ENCODE data around the gene TMEM131L.

Gene TMEM131L

GRCh38 chr4:153620352-153620751 is 154.2 kb downstream of the TMEM131L start:
- DNase-seq (ENCODE audit: low read depth) = peak; percentile 14

DNA sequence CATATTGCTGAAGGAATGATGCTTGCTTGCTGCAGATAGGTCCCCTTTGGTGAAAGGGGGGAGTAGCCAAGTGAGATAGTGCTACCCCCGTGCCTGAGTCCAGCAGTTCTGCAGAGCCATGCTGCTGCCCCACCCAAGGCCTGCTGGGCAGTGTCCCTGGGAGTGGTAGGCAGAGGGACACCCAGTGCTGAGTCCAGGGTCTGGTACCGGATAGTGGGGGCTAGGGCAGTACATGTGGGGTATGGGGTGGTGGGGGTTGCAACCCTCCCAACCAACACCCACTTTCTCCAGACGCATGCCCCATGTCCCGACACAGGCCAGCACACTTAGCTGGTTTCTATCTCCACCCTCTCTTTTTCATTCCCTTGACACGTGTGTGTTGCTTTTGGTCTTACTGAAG is 155.9 kb downstream of the TMEM131L start:
- DNase-seq (ENCODE audit: low read depth) = no peak

DNA sequence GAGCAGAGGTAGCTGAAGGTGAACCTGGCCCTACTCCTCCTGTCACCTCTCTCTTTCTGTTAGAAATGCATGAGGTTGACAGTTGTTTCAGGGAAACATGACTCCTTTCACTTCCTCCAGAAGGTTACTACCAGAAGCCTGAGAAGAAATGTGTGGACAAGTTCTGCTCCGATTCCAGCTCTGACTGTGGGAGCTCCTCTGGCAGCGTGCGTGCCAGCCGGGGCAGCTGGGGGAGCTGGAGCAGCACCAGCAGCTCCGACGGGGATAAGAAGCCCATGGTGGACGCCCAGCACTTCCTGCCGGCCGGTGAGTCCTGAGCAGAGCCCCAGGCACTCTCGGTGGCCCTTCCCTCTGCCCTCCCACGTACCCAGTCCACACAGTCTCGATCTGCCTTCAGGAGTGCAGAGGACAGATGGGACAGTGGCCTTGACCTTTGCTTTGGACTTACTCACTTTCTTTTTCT is 156.6 kb downstream of the TMEM131L start:
- DNase-seq (ENCODE audit: low read depth) = no peak

DNA sequence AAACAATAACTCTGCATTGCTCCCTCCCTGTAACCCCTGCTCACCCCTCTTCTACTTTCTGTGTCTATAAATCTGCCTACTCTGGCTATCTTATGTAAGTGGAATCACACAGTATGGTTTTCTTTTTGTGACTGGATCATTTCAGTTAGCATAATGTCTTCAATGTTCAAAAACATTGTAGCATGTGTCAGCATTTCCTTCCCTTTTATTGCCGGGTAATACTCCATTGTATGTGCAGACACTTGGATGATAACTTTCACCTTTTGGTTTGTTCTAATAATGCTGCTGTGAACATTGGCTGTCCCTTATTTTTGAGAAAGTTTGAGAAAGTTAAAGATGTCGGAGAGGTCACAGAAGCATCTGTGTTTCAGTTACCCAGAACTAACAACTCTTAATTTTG is 157.3 kb downstream of the TMEM131L start:
- no peak for DNase-seq (ENCODE audit: low read depth)

- no peak for DNase-seq (ENCODE audit: low read depth)
These were observed 162.7 kb downstream of the TMEM131L start for GRCh38 chr4:153628796-153629315.

- DNase-seq (ENCODE audit: low read depth) = no peak
These were observed 163.6 kb downstream of the TMEM131L start for GRCh38 chr4:153629776-153630175.

DNA sequence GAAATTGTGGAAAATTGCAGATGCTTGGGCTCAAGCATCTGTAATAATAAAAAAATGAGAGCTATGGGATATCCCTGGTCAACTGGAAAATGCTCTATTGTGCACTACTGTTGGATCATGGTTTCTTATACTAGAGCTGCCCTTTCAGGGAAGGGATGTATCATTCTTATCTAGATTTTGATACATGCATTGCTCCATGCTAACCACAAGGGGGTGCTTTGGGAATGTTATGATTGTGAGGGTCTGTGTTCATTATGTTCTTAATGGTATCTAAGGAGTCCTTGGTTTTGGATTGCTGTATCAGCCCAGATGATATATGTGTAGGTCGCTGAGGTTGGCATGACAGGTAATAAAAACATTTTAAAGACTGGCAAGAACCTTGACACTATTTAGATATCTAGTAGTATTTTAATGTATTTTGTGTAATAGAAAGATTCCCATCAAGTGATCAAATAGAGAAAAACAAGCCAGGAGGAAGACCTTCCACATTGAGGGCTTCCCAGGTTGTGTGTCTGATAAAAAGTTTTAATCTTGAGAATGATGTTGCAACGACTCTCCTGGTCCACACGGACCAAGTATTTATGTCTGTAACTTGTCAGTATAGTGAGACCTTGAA is 168.7 kb downstream of the TMEM131L start:
- DNase-seq (ENCODE audit: low read depth) = peak; percentile 24

DNA sequence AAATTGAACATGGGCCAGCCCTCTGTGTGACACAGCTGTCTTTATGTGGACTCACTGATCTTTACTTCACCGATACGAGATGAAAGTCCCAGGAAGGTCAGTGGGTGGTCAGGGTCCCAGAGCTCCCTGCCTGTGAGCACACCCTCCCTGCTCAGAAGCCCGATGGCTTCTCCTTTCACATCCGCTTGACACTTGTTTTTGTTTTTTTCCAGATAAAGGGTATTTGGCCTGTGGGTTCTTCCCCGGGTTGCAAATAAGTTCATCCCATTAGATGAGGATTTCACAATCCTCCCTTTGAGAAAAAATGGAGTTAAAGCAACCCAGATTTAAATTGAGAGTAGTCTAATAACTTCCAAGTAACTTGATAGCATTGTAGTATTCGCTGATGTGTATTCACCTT is 169.7 kb downstream of the TMEM131L start:
- DNase-seq (ENCODE audit: low read depth) = no peak

GRCh38 chr4:153637201-153637600 is 171.0 kb downstream of the TMEM131L start:
- no peak for DNase-seq (ENCODE audit: low read depth)

- no peak for DNase-seq (ENCODE audit: low read depth)
These were observed 171.9 kb downstream of the TMEM131L start for GRCh38 chr4:153638011-153638410.

DNA sequence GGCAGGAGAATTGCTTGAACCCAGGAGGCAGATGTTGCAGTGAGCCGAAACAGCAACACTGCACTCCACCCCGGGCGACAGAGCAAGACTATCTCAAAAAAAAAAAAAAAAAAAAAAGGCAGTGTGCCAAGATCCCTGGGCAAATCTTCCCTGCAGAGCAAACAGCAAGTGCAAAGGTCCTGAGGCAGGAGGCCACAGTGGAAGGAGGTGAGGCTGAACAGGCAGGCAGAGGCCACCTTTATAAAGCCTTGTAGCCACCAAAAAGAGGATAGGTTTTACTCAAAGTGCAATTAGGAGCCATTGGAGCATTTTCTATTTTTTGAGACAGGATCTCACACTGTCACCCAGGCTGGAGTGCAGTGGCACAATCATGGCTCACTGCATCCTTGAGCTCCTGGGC is 172.8 kb downstream of the TMEM131L start:
- no peak for DNase-seq (ENCODE audit: low read depth)

GRCh38 chr4:153639833-153640802 is 174.0 kb downstream of the TMEM131L start:
- no peak for DNase-seq (ENCODE audit: low read depth)

DNA sequence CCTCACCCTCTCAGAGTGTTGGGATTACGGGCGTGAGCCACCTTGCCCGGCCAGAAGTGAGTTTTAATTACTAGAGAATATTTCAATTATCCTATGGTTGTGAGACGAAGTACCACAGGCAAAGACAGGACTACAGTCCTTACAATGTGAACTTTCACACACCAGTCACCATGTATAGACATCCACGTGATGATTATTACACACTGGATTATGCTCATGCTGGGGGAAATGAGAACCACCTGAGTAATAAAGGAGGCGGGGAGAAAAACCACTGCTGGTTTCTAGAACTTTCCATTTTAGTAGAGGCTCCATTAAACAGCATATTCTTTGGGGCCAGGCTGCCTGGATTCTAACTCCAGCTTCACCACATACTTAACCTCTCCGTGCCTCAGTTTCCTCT is 175.4 kb downstream of the TMEM131L start:
- no peak for DNase-seq (ENCODE audit: low read depth)

DNA sequence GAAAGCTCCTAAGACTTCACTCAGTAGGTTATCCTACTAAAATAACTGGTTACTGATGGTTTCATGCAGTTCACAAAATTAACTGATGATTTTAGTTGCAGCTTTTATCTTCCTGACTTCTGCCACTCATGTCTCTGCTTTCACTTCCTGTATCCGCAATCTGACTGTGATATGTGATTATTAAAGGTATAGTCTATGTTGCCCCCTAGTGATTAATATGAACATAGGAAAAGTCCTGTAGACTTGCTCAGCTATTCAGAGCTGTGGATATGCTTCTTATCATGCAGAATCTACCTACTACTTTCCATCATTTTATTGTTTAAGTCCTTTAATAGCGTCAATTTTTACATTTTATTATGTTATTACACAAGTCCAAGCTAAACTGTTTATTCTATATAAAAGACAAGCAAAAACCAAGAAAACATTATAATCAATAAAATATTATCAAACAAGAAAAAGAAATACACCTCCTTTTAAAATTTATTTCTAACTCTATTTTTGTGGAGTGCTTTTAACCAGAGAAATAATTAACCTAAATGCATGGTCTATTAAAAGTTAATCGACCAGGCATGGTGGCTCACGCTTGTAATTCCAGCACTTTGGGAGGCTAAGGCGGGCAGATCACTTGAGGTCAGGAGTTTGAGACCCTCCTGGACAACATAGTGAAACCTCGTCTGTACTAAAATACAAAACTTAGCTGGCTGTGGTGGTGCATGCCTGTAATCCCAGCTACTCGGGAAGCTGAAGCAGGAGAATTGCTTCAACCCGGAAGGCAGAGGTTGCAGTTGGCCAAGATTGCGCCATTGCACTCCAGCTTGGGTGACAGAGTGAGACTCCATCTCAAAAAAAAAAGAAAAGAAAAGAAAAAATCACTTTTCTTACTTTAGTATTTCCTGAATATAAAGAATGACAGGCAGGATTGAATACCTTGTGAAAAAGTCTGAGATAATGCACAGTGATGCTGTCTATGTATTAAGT is 177.5 kb downstream of the TMEM131L start:
- peak; percentile 14 for DNase-seq (ENCODE audit: low read depth)

DNA sequence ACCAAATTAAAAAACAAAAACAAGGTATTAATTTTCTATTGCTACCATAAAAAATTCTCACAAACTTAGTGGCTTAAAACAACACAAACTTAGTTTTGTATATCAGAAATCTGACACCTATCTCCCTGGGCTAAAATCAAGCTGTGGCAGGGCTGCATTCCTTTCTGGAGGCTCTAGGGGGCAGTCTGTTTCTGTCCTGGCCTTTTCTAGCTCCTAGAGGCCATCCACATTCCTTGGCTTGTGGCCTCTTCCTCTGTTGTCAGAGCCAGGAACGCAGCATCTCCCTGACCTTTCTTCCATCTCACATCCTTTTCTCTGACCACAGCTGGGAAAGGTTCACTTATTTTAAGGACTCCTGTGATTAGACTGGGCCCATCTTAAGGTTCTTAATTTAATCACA is 179.0 kb downstream of the TMEM131L start:
- no peak for DNase-seq (ENCODE audit: low read depth)

DNA sequence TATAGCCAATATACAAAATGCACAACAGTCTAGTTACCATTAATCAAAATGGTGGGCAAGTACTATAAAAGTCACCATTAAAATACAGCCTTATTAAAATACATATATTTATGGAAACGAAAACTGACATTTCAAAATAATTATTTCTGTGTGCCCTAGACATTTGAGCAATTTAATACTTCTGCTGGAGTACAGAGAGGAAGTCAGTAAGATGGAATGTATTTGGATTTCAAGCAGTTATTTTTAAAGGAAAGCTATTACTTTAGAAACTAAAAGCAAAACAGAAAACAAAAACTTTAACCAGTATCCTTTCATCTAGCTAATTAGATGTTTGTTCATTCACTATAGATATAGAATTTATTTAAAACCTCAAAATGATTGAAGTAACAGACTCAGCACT is 180.1 kb downstream of the TMEM131L start:
- DNase-seq (ENCODE audit: low read depth) = no peak

- no peak for DNase-seq (ENCODE audit: low read depth)
These were observed 180.8 kb downstream of the TMEM131L start for GRCh38 chr4:153646978-153647377.

DNA sequence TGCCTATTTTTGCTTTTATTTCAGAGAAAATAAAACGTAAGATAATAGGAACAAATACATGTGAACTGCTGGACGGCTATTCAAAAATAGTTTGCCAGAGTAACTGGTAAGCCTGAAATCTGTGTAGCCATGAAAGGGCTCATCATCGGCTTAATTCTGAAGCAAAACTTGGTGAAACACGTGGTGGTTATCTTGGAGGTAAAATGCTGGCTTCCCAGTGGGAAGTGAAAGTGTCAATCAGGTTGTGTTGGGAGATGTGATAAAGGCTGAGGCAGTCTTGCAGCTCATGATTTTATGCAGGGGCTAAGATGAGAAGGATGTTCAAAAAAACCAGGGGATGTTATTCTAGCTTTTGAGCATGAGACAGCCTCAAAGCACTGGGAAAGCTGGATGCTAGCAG is 181.8 kb downstream of the TMEM131L start:
- DNase-seq (ENCODE audit: low read depth) = no peak

GRCh38 chr4:153649572-153649991 is 183.4 kb downstream of the TMEM131L start:
- no peak for DNase-seq (ENCODE audit: low read depth)

- DNase-seq (ENCODE audit: low read depth) = no peak
These were observed 185.0 kb downstream of the TMEM131L start for GRCh38 chr4:153651116-153651515.

GRCh38 chr4:153651587-153651986 is 185.4 kb downstream of the TMEM131L start:
- no peak for DNase-seq (ENCODE audit: low read depth)

Measured in fibroblast of the conjunctiva (primary cell).